GM12801 (cell line): Measurements from ENCODE around the gene FOXP1.

Source experiments
- TF ChIP-seq, protein P1 (sequence below): IDR thresholded peaks from one replicate; pipeline ENCODE4 v1.5.1; 2011; ENCODE audit warnings: control low read depth; ENCODE audit not compliant: insufficient read length; ENCODE audit errors: extremely low read depth

FOXP1 gene

DNA sequence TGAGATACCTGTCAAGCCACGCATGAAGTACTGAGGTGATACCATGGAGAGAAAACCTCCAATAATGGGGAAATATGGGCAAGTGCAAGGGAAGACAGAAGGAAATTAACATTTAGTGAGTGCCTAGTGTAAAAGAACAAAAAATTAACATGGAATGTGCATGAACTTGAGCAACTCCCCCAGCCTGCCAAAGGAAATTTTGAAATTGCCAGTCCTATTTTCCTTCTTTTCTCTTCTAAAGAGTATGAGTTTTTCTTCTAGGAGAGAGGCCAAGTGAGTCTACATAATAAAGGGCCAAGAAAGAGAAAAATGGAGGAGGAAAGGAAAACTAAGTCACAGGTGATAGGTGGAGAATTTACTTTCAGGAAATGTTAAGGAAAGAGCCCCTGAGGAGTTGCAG, 668.7 kb downstream of the FOXP1 start:
- TF ChIP-seq, protein P1, sequence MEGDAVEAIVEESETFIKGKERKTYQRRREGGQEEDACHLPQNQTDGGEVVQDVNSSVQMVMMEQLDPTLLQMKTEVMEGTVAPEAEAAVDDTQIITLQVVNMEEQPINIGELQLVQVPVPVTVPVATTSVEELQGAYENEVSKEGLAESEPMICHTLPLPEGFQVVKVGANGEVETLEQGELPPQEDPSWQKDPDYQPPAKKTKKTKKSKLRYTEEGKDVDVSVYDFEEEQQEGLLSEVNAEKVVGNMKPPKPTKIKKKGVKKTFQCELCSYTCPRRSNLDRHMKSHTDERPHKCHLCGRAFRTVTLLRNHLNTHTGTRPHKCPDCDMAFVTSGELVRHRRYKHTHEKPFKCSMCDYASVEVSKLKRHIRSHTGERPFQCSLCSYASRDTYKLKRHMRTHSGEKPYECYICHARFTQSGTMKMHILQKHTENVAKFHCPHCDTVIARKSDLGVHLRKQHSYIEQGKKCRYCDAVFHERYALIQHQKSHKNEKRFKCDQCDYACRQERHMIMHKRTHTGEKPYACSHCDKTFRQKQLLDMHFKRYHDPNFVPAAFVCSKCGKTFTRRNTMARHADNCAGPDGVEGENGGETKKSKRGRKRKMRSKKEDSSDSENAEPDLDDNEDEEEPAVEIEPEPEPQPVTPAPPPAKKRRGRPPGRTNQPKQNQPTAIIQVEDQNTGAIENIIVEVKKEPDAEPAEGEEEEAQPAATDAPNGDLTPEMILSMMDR = no peak

DNA sequence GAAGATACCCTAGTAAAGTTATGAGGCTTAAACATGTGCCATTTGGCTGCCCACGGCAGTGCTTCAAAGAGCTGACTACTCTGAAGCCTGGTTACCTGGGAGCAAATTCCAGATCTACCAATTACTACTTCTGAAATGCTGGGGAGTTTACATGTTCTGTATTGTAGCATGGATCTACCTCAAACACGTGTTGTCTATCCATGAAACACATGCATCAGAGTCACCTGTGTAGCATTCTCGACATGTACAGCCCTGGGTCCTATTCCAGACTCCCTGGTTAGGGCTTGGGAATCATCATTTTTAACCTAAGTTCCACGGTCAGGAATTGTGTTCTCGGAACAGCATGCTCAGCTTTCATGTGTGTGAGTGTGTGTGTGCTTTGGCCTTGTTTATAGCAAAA, 671.8 kb downstream of the FOXP1 start:
- TF ChIP-seq, protein P1 = no peak

DNA sequence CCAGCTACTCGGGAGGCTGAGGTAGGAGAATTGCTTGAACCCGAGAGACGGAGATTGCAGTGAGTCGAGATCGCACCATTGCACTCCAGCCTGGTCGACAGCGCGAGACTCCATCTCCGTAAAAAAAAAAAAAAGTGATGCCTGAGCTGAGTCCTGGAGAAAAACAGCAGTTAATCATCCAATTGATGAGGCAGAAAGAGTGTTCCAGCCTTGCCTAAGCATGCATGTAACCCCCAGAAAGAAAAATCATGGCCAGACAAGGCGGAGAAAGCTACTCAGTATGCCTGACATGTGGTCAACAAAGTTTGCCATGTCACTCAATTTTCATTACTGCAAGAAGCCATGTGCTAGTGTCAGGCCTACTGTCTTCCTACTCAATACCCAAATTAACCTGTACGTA, 678.0 kb downstream of the FOXP1 start:
- TF ChIP-seq, protein P1 = no peak
